Measurements from ENCODE around the gene B3GNT9.

The B3GNT9 gene

DNA sequence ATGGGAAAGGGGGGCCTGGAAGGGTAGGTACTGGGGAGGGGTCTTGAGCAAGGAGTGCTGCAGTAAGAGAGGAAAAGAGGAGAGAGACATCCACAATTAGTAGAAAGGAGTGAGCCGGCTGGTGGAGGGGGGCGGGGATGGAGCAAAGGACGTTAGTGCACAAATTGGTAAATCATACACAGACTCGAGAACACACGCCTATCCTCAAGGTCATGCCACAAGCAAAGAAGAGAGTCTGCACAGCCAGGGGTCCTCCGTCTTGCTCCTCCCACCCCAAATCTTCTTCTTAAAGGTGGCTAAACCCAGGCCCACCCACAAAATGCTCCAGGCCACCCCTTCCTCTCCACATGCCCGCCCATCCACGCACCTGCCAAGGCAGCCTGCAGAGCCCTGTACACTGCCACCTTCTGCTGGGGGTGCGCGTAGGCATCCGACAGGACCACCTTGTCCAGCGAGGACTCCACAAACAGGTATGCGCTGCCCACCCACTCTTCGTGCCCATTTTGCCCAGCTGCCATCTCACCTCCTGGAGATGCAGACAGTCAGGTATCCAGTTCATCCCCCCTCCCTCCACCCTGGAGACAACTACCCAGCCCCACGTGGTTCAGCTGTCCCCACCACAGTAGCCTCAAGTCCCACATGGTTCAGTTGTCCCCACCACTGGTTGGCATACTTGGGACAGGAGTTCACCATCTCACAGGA is 5.5 kb upstream of the B3GNT9 start:
- no peak overlapping the region for H3K9ac ChIP-seq (ENCODE audit: low read length)
- no peaks in the 10 kb centered on the region for H3K27me3 ChIP-seq (replicated peaks; ENCODE audit: insufficient read depth, low read length)
- no peak overlapping the region for H2AFZ ChIP-seq (ENCODE audit: low read length)
- no peak overlapping the region for H3K4me3 ChIP-seq (ENCODE audit: low read length)
- H3K79me2 ChIP-seq (ENCODE audit: low read length): peaks cover 17% of the 10 kb centered on the region
- no peaks in the 10 kb centered on the region for H3K36me3 ChIP-seq (replicated peaks; ENCODE audit: insufficient read depth, low read length)
- no peaks in the 10 kb centered on the region for H3K9me3 ChIP-seq (replicated peaks; ENCODE audit: insufficient read depth, low read length)
- no peaks in the 10 kb centered on the region for H3K9me2 ChIP-seq (replicated peaks; ENCODE audit: insufficient read depth, low read length)
- H3K4me1 ChIP-seq (ENCODE audit: low read length): peaks cover 18% of the 10 kb centered on the region
- peaks cover 32% of the 10 kb centered on the region for H3F3A ChIP-seq (ENCODE audit: insufficient read depth, low read length)
- no peak overlapping the region for H3K27ac ChIP-seq (ENCODE audit: low read length)
- H4K20me1 ChIP-seq (ENCODE audit: insufficient read depth, low read length): no peaks in the 10 kb centered on the region
- no peak overlapping the region for H3K4me2 ChIP-seq (ENCODE audit: low read depth, low read length)
- DNase-seq: no peak
- TF ChIP-seq, protein P1, sequence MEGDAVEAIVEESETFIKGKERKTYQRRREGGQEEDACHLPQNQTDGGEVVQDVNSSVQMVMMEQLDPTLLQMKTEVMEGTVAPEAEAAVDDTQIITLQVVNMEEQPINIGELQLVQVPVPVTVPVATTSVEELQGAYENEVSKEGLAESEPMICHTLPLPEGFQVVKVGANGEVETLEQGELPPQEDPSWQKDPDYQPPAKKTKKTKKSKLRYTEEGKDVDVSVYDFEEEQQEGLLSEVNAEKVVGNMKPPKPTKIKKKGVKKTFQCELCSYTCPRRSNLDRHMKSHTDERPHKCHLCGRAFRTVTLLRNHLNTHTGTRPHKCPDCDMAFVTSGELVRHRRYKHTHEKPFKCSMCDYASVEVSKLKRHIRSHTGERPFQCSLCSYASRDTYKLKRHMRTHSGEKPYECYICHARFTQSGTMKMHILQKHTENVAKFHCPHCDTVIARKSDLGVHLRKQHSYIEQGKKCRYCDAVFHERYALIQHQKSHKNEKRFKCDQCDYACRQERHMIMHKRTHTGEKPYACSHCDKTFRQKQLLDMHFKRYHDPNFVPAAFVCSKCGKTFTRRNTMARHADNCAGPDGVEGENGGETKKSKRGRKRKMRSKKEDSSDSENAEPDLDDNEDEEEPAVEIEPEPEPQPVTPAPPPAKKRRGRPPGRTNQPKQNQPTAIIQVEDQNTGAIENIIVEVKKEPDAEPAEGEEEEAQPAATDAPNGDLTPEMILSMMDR (IDR thresholded peaks at IDR 0.05; ENCODE audit: low read length): no peak
- TF ChIP-seq EZH2phosphoT487 (IDR thresholded peaks at IDR 0.05; ENCODE audit: low read length): no peak
- TF ChIP-seq EZH2 (optimal IDR thresholded peaks at IDR 0.05; ENCODE audit: low read depth, low read length): no peak

DNA sequence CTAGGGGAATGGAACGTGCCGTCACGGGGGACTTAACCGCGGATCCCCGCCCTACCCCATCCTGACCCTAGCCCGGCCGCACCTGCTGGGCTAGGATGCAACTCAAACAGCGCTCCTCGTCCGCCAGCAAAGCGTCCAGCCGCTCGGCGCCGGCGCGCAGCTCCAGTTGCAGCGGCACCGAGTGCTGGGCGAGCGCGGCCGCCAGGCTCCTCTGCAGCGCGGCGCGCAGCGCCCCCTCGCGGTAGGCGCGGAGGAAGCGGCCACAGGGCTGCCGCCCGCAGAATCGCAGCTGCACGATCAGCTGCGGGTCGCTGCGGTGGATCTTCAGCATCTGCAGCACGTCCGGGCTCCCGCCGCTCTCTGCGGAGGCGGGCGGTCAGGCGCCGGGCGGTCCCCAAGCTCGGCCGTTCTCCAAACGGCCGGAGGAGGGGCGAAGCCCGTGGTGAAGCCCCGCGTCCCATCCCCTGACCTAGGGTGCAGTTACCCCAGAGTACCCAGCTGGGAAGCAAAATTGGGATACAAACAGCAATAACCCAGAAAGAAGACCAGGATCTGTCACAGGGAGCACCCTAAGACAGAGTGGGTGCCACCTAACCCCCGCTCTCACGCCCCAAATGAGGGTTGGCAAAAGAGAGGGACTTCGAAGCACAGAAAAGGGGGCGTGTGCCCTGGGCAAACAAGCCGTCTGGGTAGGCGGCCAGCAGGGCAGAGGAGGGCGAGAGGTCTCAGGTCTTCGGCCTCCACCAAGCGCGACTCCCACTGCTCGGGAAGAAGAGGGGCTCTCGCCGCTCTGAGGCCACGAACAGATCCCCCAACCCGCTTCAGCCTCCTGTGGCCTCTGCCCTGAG is 4.7 kb upstream of the B3GNT9 start:
- H3K9me3 ChIP-seq (replicated peaks; ENCODE audit: insufficient read depth, low read length): no peaks in the 10 kb centered on the region
- peaks cover 32% of the 10 kb centered on the region for H3F3A ChIP-seq (ENCODE audit: insufficient read depth, low read length)
- no peaks in the 10 kb centered on the region for H3K9me2 ChIP-seq (replicated peaks; ENCODE audit: insufficient read depth, low read length)
- H3K79me2 ChIP-seq (ENCODE audit: low read length): peaks cover 17% of the 10 kb centered on the region
- H4K20me1 ChIP-seq (ENCODE audit: insufficient read depth, low read length): no peaks in the 10 kb centered on the region
- peaks cover 18% of the 10 kb centered on the region for H3K4me1 ChIP-seq (ENCODE audit: low read length)
- no peak overlapping the region for H3K27ac ChIP-seq (ENCODE audit: low read length)
- DNase-seq: peak; percentile 77
- peak overlapping the region; percentile 35 for H3K4me3 ChIP-seq (ENCODE audit: low read length)
- H3K27me3 ChIP-seq (replicated peaks; ENCODE audit: insufficient read depth, low read length): no peaks in the 10 kb centered on the region
- H3K4me2 ChIP-seq (ENCODE audit: low read depth, low read length): peak overlapping the region; percentile 95
- TF ChIP-seq, protein P1 (IDR thresholded peaks at IDR 0.05; ENCODE audit: low read length): peak; percentile 92
- no peak for TF ChIP-seq EZH2phosphoT487 (IDR thresholded peaks at IDR 0.05; ENCODE audit: low read length)
- H2AFZ ChIP-seq (ENCODE audit: low read length): no peak overlapping the region
- no peak overlapping the region; the same call in 1 of the 2 replicates for H3K9ac ChIP-seq (ENCODE audit: low read length)
- no peaks in the 10 kb centered on the region for H3K36me3 ChIP-seq (replicated peaks; ENCODE audit: insufficient read depth, low read length)

DNA sequence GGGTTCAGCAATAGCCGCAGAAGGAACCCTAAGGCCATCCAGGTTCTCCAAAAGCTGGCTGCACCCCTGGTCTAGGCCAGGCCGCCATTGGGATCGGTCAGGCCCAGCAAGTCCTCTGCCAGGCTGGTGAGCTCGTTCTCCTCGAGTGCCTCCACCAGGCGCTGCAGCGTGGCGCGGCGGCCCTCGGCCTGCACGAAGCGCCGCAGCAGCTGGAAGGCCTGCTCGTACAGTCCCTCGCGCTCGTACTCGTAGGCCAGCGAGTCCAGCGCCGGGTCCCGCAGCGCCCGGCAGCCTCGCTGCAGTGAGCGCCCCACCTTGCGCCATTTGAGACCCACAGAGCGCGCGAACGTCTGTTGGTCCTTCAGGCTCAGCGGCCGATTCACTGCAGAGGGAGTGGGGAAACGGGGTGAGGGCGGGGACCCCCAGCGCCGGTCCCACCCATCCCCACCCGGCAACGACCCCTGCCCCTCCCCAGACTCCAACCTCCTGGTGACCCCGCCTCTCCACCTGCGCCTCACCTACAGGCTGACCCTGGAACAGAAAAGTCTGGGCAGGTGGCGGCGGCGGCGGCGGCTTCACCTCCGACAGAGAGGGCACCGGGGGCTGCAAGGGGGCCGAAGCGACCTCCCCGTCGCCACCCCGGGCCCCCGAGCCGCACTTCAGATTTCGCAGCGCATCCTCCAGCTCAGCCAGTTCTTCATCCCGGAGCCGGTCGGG is 3.9 kb upstream of the B3GNT9 start:
- Histone ChIP-seq H3K9ac (ENCODE audit: low read length) (no peak overlapping the region; the same call in 1 of the 2 replicates), H4K20me1 (ENCODE audit: insufficient read depth, low read length) (no peaks in the 10 kb centered on the region), H3K27ac (ENCODE audit: low read length) (no peak overlapping the region), H3K4me3 (ENCODE audit: low read length) (peak overlapping the region; percentile 35), H2AFZ (ENCODE audit: low read length) (no peak overlapping the region), H3K9me2 (replicated peaks; ENCODE audit: insufficient read depth, low read length) (no peaks in the 10 kb centered on the region), H3K36me3 (replicated peaks; ENCODE audit: insufficient read depth, low read length) (no peaks in the 10 kb centered on the region), H3K4me1 (ENCODE audit: low read length) (peaks cover 18% of the 10 kb centered on the region), H3F3A (ENCODE audit: insufficient read depth, low read length) (peaks cover 29% of the 10 kb centered on the region), H3K4me2 (ENCODE audit: low read depth, low read length) (peak overlapping the region; percentile 95), H3K79me2 (ENCODE audit: low read length) (peaks cover 17% of the 10 kb centered on the region), H3K9me3 (replicated peaks; ENCODE audit: insufficient read depth, low read length) (no peaks in the 10 kb centered on the region), H3K27me3 (replicated peaks; ENCODE audit: insufficient read depth, low read length) (no peaks in the 10 kb centered on the region)
- no peak for DNase-seq
- TF ChIP-seq EZH2phosphoT487 (IDR thresholded peaks at IDR 0.05; ENCODE audit: low read length) (no peak), EZH2 (optimal IDR thresholded peaks at IDR 0.05; ENCODE audit: low read depth, low read length) (no peak)
- TF ChIP-seq, protein P1 (IDR thresholded peaks at IDR 0.05; ENCODE audit: low read length): no peak
